Stomach smooth muscle (tissue), 2 donors: ENCODE data around the gene CSH1.
"Not testable (repeated sequence)": the region's sequence is repeated elsewhere in the genome, so short reads cannot be mapped to it uniquely, and the experiment has no call there.

Experiments used
- H3K27ac ChIP-seq: one replicate; pipeline ENCODE4 v1.7.0; 2013; ENCODE audit warnings: mild to moderate bottlenecking, low read length, inconsistent platforms
- H3K27me3 ChIP-seq, 2 donors: one replicate each; pipeline ENCODE4 v1.7.0; 2013; ENCODE audit warnings: low read length in 2 of 2; ENCODE audit not compliant: insufficient read depth in 2 of 2, control insufficient read depth in 1 of 2
- H3K36me3 ChIP-seq, 2 donors: one replicate each; pipeline ENCODE4 v1.7.0; 2013; ENCODE audit warnings: low read length in 2 of 2; ENCODE audit not compliant: control insufficient read depth in 2 of 2, insufficient read depth in 2 of 2
- H3K4me1 ChIP-seq: one replicate; pipeline ENCODE4 v1.7.0; 2013; ENCODE audit warnings: low read length; ENCODE audit not compliant: control insufficient read depth, insufficient read depth
- H3K4me3 ChIP-seq, 2 donors: one replicate each; pipeline ENCODE4 v1.7.0; 2013; ENCODE audit warnings: low read length in 2 of 2
- H3K9ac ChIP-seq, 2 donors: one replicate each; pipeline ENCODE4 v1.7.0; 2013; ENCODE audit warnings: low read length in 2 of 2, mild to moderate bottlenecking in 1 of 2
- H3K9me3 ChIP-seq, 2 donors: one replicate each; pipeline ENCODE4 v1.7.0; 2013; ENCODE audit warnings: low read length in 2 of 2; ENCODE audit not compliant: control insufficient read depth in 2 of 2
- donor health status: healthy.
- donor health status: Pancreatic carcinoma.

Gene CSH1

DNA sequence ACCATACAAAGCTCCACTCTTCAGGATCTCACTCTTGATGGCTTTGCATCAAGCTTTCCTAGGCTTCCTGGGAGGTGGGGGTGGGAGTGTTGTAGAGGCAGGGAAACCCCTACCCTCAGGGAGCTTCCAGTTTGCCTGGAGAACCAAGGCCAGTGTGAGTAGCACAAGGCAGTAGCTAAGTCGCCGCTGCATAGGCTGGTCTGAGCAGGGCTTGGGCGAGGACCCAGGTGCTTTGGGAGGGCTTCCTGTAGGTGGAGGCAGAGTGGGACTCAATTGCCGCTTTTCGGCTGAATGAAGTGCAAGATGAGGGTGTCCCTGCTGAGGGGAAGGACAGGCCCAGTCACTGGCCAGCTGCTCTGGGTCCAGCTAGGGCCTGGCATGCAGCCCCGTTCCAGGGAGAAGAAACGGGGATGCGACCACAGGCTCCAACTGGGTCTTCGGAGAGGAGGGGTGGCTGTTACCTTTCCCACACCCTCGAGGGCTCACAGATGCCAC is 31.8 kb upstream of the CSH1 start:
- H3K27me3 ChIP-seq = no peaks in the 10 kb centered on the region
- H3K4me3 ChIP-seq = no peak overlapping the region
- H3K4me1 ChIP-seq = peaks cover 3% of the 10 kb centered on the region
- no peak overlapping the region for H3K27ac ChIP-seq
- H3K36me3 ChIP-seq = no peaks in the 10 kb centered on the region
- no peaks in the 10 kb centered on the region for H3K9me3 ChIP-seq
- H3K9ac ChIP-seq = no peak overlapping the region

DNA sequence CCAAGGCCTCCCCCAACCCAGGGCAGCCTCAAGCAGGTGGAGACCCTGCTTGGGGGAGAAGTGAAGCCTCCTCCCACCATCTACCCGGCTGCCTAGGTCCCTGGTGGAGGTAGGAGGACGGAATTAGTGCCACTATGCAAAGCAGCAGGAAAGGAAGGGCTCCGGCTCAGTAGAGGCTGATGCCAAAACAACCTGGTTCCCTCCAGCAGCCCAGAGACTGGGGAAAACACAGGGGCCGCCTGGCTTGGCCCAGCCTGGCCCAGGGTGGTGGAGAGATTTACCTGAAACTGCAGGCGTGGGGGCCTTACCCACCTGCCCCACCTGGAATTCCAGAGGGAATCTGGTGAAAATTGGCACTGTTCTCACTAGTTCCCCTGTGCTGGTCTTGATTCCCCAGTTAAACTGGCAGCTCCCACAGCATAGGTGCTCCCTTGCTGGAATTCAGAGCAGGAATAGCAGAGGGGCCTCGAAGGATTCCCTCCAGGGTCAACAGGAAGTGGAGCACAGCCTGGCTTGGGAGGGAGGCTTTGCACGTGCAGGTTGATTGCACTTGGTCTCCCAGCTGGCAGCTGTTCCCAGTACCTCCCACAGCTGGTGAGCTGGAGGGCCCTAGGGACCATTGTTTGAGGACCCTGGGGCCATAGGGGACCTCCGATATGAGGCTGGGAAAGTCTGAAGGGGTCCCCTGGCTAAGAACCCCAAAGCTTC is 31.2 kb upstream of the CSH1 start:
- Histone ChIP-seq H3K36me3 (no peaks in the 10 kb centered on the region), H3K9me3 (no peaks in the 10 kb centered on the region), H3K4me3 (no peak overlapping the region)

DNA sequence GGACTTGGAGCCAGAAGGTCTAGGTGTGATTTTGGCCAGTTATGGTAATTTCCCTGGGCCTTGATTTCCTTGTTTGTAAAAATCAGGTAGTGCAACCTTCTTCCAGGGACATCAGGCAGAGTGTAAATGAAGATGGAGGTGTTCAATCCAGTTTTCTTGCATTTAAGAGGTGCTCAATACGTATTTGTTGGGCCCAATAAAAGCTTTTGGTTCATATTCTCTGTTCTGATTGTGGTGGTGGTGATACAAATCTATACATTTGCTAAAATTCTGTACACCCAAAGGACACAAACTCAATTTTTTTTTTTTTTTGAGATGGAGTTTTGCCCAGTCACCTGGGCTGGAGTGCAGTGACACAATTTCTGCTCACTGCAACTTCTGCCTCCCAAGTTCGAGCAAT is 29.8 kb upstream of the CSH1 start:
- H3K27ac ChIP-seq = no peak overlapping the region

More for the DNA sequence above, 31.2 kb upstream of the CSH1 start:
- H3K27me3 ChIP-seq = no peaks in the 10 kb centered on the region
- no peak overlapping the region for H3K27ac ChIP-seq
- no peak overlapping the region for H3K9ac ChIP-seq
- peaks cover 3% of the 10 kb centered on the region for H3K4me1 ChIP-seq

DNA sequence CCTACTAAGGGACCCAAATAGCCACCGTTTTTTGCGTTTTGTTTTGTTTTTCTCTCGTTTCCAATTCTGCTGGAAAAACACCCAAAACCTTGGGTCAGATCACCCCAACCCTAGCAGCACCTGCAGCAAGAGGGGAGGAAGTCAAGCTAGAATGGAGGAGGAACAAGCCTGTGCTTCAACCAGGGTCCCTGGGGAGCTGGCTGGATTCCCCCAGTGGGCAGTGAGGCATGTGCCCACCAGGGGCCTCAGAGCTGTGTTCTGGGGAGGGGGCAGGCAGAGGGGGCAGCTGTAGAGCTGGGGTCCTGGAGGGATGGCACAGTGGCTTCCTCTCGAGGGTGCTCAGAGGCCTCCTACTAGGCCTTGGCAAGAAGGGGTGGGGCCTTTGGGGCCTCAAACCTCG is 29.2 kb upstream of the CSH1 start:
- H3K27me3 ChIP-seq = no peaks in the 10 kb centered on the region
- H3K4me3 ChIP-seq = no peak overlapping the region
- no peaks in the 10 kb centered on the region for H3K36me3 ChIP-seq
- H3K27ac ChIP-seq = no peak overlapping the region
- no peak overlapping the region for H3K9ac ChIP-seq
- H3K9me3 ChIP-seq = no peaks in the 10 kb centered on the region
- no peaks in the 10 kb centered on the region for H3K4me1 ChIP-seq

More for the DNA sequence above, 29.8 kb upstream of the CSH1 start:
- Histone ChIP-seq H3K9ac (no peak overlapping the region), H3K27me3 (no peaks in the 10 kb centered on the region), H3K4me1 (no peaks in the 10 kb centered on the region), H3K9me3 (no peaks in the 10 kb centered on the region), H3K36me3 (no peaks in the 10 kb centered on the region), H3K4me3 (no peak overlapping the region)

DNA sequence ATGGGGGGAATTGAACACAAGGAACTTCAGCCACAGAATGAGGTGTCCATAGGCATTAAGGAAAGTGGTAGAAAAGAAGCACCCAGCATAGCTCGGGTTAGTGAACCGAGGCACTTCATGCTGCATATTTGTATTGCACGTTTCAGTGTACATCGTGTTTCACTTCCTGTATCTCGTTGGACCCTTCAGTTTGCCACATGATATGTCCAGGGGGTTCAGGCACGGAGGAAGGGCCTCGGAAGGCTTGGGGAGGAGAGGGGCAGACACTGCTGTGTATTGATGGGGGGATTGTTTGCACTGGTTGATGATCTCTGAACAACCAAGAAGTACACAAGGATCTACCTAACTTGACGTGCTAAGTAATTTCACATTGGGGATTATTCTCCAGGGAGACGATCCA is 26.0 kb upstream of the CSH1 start:
- H3K4me1 ChIP-seq, H3K4me3 ChIP-seq, H3K27me3 ChIP-seq, H3K27ac ChIP-seq, H3K9me3 ChIP-seq, H3K9ac ChIP-seq, H3K36me3 ChIP-seq: not testable (repeated sequence)

DNA sequence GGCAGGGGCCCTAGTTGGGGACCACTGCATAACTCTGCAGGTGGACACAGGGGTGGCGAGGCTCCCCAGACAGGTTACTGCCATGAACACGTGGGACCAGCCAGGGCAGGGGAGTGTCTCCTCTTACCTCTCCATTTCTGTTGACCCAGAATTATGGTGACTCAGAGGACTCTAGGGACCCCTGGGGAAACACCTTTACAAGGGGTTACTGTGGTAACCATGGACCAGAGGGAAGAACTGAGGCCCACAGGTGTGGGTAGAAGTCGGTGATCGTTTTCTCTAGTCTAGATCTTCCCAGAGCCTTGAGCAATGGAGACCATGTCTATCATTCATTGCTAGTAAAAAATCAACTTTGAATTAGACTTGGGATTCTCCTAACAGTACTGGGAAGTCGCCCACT is 24.4 kb upstream of the CSH1 start:
- H3K4me3 ChIP-seq, H3K9ac ChIP-seq, H3K27ac ChIP-seq, H3K27me3 ChIP-seq, H3K4me1 ChIP-seq, H3K36me3 ChIP-seq, H3K9me3 ChIP-seq: not testable (repeated sequence)

DNA sequence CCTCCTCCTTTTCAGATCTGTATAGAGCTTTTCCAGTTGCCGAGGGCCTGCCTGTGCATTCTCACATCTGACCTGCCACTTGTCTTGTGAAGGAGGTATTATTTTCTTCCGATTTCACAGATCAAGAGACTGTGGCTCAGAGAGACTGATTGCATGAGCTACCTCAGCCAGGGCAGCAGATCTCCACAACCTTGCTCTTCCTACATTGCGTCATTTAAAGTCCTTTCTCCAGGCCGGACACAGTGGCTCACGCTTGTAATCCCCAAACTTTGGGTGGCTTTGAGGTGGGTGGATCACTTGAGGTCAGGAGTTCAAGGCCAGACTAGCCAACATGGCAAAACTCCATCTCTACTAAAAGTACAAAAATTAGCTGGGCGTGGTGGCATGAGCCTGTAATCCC is 23.7 kb upstream of the CSH1 start:
- H3K9me3 ChIP-seq, H3K27ac ChIP-seq, H3K9ac ChIP-seq, H3K4me3 ChIP-seq, H3K27me3 ChIP-seq, H3K4me1 ChIP-seq, H3K36me3 ChIP-seq: not testable (repeated sequence)

DNA sequence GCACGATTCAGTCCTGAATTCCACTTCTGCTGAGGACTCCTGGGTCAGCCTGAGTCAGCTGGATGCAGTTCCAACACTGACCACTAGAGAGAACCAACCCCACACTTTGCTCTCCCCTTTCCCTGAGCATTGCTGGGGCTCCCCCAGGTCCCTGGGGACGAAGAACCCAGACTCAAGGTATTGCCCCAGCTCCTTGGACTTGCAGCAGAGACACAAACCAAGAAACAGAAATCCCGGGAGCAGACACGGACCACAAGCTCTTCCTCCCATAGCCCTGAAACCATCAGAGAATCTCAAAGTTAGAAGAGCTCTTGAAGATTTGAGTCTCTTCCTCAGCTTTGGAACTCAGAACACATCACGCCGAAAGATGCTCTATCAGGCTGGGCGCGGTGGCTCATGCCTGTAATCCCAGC is 22.9 kb upstream of the CSH1 start:
- Histone ChIP-seq H3K27me3 (peaks cover 2 to 3% of the 10 kb centered on the region in 2 donors), H3K36me3 (no peaks in the 10 kb centered on the region), H3K4me1 (no peaks in the 10 kb centered on the region), H3K27ac (no peak overlapping the region), H3K9me3 (no peaks in the 10 kb centered on the region), H3K9ac (no peak overlapping the region), H3K4me3 (no peak overlapping the region)

DNA sequence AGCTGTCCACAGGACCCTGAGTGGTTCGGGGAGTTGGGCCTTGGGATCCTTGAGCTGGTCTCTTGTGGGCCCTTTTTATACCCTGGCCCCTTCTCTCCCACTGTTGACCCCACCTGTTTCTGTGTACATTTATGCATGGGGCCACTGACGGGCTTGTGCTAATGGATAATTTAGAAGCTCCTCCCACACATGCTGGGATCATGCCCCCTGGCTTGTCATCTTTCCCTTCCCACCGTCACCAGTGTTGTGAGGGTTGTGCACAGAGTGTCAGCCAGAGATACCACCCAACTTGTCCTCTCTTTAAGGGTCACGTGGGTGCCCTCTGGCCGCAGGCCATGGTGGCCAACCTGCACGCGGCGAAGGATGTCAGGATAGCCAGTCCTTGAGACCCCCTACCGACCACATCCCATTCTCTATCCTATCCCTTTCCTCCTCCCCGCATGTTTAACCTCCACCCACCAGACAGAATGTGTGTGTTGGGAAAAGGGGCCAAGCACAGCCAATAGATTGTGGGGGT is 22.5 kb upstream of the CSH1 start, which contains the start of gene GH1:
Gene GH1, minus strand, starts transcription at position 51 of the 517 bp plus-strand sequence. CDS start 63 bp downstream, outside the sequence.
- H3K27ac ChIP-seq, H3K36me3 ChIP-seq, H3K27me3 ChIP-seq, H3K4me3 ChIP-seq, H3K9ac ChIP-seq, H3K4me1 ChIP-seq, H3K9me3 ChIP-seq: not testable (repeated sequence)

DNA sequence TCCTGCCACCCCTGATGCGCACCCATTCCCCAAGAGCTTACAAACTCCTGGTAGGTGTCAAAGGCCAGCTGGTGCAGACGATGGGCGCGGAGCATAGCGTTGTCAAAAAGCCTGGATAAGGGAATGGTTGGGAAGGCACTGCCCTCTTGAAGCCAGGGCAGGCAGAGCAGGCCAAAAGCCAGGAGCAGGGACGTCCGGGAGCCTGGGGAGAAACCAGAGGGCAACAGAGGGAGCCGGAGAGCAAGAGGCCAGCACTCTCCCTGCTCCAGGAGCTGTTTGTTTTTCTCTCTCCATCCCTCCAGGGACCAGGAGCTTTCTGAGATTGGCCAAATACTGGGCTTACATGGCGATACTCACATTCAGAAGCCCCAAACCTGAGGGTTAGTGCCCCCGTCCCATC is 21.9 kb upstream of the CSH1 start:
- peaks cover 2 to 3% of the 10 kb centered on the region in 2 donors for H3K27me3 ChIP-seq
- no peak overlapping the region for H3K9ac ChIP-seq
- H3K4me1 ChIP-seq = no peaks in the 10 kb centered on the region
- no peaks in the 10 kb centered on the region for H3K36me3 ChIP-seq
- H3K9me3 ChIP-seq = no peaks in the 10 kb centered on the region
- H3K27ac ChIP-seq = no peak overlapping the region
- no peak overlapping the region for H3K4me3 ChIP-seq

DNA sequence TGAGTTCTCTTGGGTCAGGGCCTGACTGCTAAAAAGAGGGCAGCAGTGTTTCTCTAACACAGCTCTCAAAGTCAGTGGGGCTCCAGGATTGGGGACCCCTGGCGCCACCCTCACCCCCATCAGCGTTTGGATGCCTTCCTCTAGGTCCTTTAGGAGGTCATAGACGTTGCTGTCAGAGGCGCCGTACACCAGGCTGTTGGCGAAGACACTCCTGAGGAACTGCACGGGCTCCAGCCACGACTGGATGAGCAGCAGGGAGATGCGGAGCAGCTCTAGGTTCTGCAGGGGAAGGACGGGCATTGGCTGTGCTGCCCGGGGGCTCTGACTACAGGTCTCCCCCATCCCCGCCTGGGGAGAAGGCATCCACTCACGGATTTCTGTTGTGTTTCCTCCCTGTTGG is 21.3 kb upstream of the CSH1 start:
- Histone ChIP-seq H3K9me3 (no peaks in the 10 kb centered on the region), H3K27me3 (peaks cover 2 to 3% of the 10 kb centered on the region in 2 donors), H3K27ac (no peak overlapping the region), H3K4me1 (no peaks in the 10 kb centered on the region), H3K4me3 (no peak overlapping the region), H3K36me3 (no peaks in the 10 kb centered on the region), H3K9ac (no peak overlapping the region)
